SH-SY5Y (cell line): ENCODE data around the gene HSPA9.

Experiments
- GATA2 ChIP-seq: IDR thresholded peaks from 2 replicates; pipeline ENCODE4 v1.6.1; 2011; ENCODE audit warnings: mild to moderate bottlenecking, low read depth, low read length
- GATA3 ChIP-seq: IDR thresholded peaks from 2 replicates; pipeline ENCODE4 v1.6.1; 2011; ENCODE audit warnings: low read depth, mild to moderate bottlenecking, low read length, moderate library complexity

Gene HSPA9

GRCh38 chr5:138575194-138576015 is at the start of gene HSPA9:
HSPA9 (minus strand) TSS chr5:138575401; CDS start chr5:138575318, 83 bp downstream.
- no peak for TF ChIP-seq GATA3
- TF ChIP-seq GATA2 = no peak

DNA sequence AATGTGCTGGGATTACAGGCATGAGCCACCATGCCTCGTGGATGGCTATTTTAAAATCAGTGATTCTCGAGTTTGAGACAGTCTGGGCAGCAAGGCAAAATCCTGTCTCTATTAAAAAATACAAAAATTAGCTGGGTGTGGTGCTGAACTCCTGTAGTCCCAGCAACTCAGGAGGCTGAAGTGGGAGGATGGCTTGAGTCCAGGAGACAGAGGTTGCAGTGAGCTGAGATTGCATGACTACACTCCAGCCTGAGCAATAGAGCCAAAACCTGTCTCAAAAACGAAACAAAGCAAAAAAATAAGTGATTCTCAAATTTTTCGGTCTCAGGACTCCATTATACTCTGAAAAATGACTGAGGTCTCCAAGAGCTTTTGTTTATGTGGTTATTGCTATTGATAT is 47.9 kb upstream of the HSPA9 start:
- no peak for TF ChIP-seq GATA3
- no peak for TF ChIP-seq GATA2

- TF ChIP-seq GATA2 (no peak), GATA3 (no peak)
Measured at GRCh38 chr5:138622051-138622450, 46.9 kb upstream of the HSPA9 start.

DNA sequence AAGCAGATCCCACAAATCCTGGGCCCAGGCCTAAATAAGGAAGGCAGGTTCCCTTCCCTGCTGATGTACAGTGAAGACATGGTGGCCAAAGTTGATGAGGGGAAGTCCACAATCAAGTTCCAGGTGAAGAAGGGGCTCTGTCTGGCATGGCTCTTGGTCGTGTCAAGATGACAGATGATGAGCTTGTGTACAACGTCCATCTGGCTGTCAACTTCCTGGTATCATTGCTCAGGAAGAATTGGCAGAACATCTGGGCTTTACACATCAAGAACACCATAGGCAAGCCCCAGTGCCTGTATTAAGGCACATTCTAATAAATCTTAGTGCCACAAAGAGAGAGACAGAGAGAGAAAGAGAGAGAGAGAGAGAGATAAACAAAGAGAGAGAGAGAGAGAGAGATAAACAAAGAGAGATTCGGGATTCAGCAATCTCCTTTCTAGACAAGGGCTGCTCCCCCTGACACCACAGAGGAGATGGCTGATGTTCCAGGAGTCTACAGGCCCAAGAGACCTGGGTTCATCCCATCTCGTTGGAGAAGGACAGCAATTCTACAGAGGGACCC is 45.5 kb upstream of the HSPA9 start:
- TF ChIP-seq GATA2 (no peak), GATA3 (no peak)

DNA sequence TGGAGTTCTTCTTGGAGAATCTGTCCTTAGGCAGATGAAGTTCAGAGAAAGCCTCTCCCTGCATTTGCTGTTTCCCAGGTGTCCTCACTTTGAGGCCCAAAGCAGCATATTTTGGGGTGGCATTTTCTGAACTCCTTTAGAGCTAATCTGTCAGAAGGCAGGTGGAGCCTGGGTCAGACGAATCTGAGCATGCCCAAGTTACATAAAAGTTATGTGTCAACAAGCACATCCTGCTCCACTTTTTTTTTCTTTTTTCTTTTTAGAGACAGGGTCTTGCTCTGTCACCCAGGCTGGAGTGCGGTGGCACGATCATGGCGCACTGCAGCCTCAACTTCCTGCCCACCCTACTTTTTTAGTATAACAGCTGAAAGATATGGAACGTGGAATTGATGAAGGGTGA is 41.3 kb upstream of the HSPA9 start:
- TF ChIP-seq GATA2 = no peak
- TF ChIP-seq GATA3 = no peak

- TF ChIP-seq GATA3 (no peak), GATA2 (no peak)
Measured at GRCh38 chr5:138615461-138615860, 40.3 kb upstream of the HSPA9 start.

DNA sequence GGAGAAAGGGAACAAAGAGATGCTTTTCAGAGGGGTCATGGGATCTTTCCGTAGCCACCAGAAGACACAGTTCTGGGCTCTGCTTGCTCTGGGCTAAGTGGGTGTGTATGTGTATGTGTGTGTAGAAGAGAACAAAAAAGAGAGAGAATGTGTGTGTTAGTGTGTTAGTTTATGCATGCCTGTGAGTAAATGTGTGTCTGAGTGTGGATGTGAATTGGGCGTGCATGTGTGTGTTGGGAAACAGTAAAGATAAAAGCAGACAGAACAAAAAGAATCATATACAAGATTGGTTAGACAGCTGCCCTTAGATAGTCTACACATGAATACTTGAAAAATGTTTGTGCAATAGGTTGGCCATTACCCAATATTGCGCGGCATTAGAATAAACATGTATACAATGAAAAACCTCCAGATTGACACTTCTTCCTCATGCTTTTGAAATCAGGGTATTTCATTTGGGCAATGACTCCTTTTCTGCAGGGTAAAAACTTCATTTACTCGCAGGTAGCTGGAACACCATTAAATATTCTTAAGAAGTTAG is 36.5 kb upstream of the HSPA9 start:
- TF ChIP-seq GATA2 = no peak
- TF ChIP-seq GATA3 = no peak

- TF ChIP-seq GATA3 (no peak), GATA2 (no peak)
Measured at GRCh38 chr5:138610918-138611677, 35.9 kb upstream of the HSPA9 start.

DNA sequence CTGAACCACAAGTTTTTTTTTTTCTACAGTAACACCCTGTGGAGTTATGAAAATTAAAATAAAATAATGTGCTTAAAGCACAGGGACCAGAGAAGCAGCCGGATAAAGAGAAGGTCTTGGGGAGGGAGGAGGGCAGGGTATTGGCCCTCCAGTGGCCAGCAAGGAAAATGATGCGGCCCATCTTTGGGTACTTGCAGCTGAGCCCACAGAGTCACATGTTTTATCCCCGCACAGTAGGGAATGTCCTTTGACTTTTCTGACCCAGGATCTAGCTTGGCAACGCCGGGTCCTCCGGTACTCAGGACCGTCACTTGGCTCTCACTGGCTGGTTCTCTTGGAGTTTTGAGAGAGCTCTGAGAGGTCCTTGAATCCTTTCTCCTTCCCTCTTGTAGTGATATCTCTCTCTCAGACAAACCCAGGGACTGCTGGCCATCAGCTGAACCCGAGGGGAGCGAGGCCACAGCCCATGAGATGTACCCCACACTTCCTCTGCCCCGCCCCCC is 35.3 kb upstream of the HSPA9 start:
- TF ChIP-seq GATA3 = no peak
- TF ChIP-seq GATA2 = no peak

DNA sequence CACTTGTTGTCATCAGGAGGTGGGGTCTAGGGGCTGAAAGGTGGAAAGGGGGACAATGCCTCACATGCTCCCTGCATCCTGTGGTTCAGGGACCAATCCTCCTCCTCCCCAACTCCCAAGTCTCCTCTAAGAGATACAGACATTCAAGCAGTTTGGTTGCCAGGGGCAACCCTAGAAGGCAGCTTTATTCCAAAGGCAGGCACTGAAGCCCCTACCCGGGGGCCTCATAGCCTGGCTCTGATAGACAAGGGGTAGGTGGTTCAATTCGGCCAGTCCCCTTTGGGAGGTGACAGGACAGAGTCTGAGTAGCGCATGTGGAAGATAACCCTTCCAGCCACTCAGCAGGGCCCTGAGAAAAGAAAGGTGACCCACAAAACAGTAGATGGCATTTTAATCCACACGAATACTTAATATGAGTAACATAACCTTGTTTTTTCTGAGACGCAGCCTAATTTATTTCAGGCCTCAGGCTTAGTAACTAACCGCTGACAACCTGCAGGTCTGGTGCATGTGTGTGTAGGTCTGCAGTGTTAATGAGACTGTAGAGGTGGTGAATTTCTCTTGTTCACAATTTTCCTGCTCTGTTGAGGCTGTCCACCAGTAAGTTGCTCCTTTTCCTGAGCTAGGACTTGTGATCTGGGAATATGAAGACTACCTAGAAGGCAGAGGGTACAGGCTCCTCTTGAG is 31.3 kb upstream of the HSPA9 start:
- TF ChIP-seq GATA3 (no peak), GATA2 (no peak)

- no peak for TF ChIP-seq GATA2
- TF ChIP-seq GATA3 = no peak
Measured at GRCh38 chr5:138605254-138605972, 30.2 kb upstream of the HSPA9 start.

DNA sequence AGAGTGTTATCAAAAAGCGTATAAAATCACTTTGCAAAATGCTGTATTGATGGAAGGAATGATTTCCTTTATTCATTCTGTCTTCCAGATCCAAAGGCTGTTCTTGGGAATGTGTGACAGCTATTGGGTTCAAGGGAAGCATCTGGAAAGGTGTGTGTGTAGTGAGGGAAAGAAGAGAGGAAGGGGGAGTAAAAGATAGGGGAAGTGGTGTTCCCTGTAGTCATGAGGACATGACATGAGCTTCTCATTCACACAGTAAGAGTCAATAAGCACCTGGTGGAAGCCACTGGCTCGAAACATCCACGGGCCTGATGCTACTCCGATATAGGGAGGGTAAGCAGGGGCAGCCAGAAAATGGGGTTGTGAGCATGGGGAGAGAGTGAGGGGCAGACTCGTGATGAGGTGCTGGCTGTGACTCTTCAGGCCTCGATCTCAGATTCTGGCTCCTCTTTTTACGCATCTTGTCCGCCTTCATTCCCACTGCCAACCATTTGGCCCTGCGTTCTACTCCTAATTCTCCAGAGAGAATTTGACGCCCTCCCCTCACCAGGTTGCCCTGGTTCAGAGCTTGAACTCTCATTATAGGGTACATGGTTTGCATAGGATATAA is 29.1 kb upstream of the HSPA9 start:
- no peak for TF ChIP-seq GATA3
- no peak for TF ChIP-seq GATA2

DNA sequence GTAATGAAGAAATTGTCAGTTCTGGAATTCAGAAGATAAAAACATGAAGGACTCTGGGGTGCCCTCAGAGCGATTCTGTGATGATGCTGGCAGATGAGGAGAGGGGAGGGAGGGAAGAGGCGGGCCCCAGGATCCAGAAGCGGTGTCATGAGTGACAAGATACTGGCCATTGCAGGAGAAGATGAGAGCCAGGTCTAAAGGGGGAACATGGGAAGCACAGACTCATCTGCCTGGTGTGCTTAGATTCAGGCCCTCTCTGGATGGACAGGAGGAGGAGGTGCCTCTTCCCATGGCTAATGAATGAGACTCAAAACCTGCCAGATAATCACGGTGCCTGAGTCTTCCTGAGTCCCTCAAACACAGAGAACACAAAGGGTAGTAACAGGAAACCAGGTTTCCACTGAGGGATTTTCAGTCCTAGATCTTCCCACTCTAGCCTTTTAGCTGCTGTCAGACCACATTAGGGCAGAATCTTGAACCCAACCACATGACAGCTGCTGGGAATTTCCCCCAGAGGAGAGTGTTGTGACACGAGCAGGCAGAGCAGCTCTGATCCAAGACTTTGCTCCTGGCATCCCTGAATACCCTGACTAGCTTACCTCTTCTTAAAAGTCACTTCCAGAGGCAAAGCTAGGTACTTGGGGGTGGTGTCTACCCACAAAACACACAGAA is 28.2 kb upstream of the HSPA9 start:
- TF ChIP-seq GATA2 (no peak), GATA3 (no peak)

DNA sequence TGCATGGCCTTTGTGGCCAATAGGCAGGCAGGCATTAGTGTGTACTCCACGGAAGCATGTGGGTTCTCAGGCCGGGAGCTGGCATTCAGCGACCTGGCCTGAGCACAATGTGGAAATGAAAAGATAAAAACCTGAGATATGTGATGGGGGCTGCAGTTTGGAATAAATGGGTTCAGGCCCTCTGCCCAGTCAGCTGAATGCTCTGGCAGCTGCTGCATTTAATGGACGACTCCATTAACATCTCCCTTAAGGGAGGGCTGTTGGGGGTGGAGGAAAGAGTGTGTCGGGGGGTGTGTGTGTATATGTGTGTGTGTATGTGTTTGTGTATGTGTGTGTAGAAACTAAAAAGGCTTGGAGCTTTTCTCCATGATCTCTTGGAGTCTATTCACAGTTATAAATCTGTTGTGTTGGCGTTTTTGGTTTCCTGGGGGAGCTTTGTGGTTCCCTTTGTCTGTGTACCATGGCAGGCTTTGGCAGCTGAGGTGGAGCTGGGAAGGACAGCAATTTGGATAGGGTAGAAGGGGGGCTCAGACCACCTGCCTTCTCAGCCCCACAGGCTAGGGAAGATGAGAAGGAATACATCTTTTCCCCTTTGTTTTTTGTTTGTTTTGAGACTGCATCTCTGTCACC is 27.3 kb upstream of the HSPA9 start:
- peak; percentile 67 for TF ChIP-seq GATA2
- TF ChIP-seq GATA3 = no peak
